ENCODE measurements around the gene NAA15.

- TF ChIP-seq, protein P1, sequence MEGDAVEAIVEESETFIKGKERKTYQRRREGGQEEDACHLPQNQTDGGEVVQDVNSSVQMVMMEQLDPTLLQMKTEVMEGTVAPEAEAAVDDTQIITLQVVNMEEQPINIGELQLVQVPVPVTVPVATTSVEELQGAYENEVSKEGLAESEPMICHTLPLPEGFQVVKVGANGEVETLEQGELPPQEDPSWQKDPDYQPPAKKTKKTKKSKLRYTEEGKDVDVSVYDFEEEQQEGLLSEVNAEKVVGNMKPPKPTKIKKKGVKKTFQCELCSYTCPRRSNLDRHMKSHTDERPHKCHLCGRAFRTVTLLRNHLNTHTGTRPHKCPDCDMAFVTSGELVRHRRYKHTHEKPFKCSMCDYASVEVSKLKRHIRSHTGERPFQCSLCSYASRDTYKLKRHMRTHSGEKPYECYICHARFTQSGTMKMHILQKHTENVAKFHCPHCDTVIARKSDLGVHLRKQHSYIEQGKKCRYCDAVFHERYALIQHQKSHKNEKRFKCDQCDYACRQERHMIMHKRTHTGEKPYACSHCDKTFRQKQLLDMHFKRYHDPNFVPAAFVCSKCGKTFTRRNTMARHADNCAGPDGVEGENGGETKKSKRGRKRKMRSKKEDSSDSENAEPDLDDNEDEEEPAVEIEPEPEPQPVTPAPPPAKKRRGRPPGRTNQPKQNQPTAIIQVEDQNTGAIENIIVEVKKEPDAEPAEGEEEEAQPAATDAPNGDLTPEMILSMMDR (IDR thresholded peaks at IDR 0.05) = no peak
- no peak for TF ChIP-seq POLR2AphosphoS5 (IDR thresholded peaks at IDR 0.05; ENCODE audit: low read depth, low read length)
- TF ChIP-seq TAF1 (IDR thresholded peaks at IDR 0.05; ENCODE audit: borderline replicate concordance, low read depth, low read length) = no peak
- no peak for TF ChIP-seq EP300 (IDR thresholded peaks at IDR 0.05; ENCODE audit: borderline replicate concordance in 1 of 2, low read depth in 1 of 2, low read length in 1 of 2)
These were observed 36.3 kb downstream of the NAA15 start for GRCh38 chr4:139337612-139338011.

Data from SK-N-SH (cell line).